K562 (cell line): ENCODE measurements around the gene PRKAR2B. TPM values are rescaled to one million over a fixed set of nuclear protein-coding genes. Genes with fewer than 3 reads are reported as not detected.

Source experiments
- CBX1 ChIP-seq: sonication (generic); IDR thresholded peaks from 2 replicates; pipeline ENCODE4 v1.6.1; 2016; ENCODE audit warnings: antibody characterized with exemption, low read depth, mild to moderate bottlenecking
- ELF2 ChIP-seq: fragments of 250-450 bp; sonication (Bioruptor Pico); IDR thresholded peaks from 2 replicates; pipeline ENCODE4 v1.5.0; 2021; ENCODE audit warnings: mild to moderate bottlenecking
- GATA2 ChIP-seq: sonication (generic); formaldehyde crosslinking; IDR thresholded peaks from 2 replicates; pipeline ENCODE4 v1.4.0; 2020; ENCODE audit warnings: mild to moderate bottlenecking, missing genetic modification reagents
- HSF4 ChIP-seq: fragments of 250-450 bp; sonication (Bioruptor Pico); IDR thresholded peaks from 2 replicates; pipeline ENCODE4 v2.1.2; 2022; ENCODE audit warnings: mild to moderate bottlenecking, moderate library complexity, borderline replicate concordance
- KHSRP ChIP-seq: fragments of 450-650 bp; IDR thresholded peaks from 2 replicates; pipeline ENCODE4 v1.6.1; 2017
- NFE2 ChIP-seq: IDR thresholded peaks from 2 replicates; pipeline ENCODE4 v1.6.1; 2014; ENCODE audit warnings: antibody characterized with exemption, low read depth
- NR2C1 ChIP-seq, 2 experiments: fragments of 450-650 bp; IDR thresholded peaks; 2 replicates each; pipeline ENCODE4 v1.6.1; 2017; ENCODE audit warnings: mild to moderate bottlenecking in 2 of 2, antibody characterized with exemption in 1 of 2, inconsistent platforms in 1 of 2, missing compliant biosample characterization in 1 of 2, missing genetic modification characterization in 1 of 2
- NRF1 ChIP-seq, 2 experiments: fragments of 450-650 bp; IDR thresholded peaks in 1 of 2; conservative IDR thresholded peaks in 1 of 2; 2 replicates each; pipeline ENCODE4 v1.6.1; 2014; ENCODE audit warnings: mild to moderate bottlenecking in 2 of 2
- PCBP2 ChIP-seq: fragments of 200-400 bp; formaldehyde crosslinking; IDR thresholded peaks from 2 replicates; pipeline ENCODE4 v1.6.1; 2018; ENCODE audit warnings: low read length, low read depth, mild to moderate bottlenecking, moderate library complexity; ENCODE audit not compliant: poor library complexity, severe bottlenecking
- PHTF2 ChIP-seq: fragments of 250-450 bp; sonication (Bioruptor Pico); IDR thresholded peaks from 2 replicates; pipeline ENCODE4 v1.5.0; 2021; ENCODE audit warnings: mild to moderate bottlenecking
- RAD51 ChIP-seq: fragments of 450-650 bp; IDR thresholded peaks from 2 replicates; pipeline ENCODE4 v1.7.1; 2016; ENCODE audit warnings: low read depth, mild to moderate bottlenecking, borderline replicate concordance
- SMARCE1 ChIP-seq: fragments of 450-650 bp; IDR thresholded peaks from 2 replicates; pipeline ENCODE4 v1.7.1; 2016; ENCODE audit warnings: mild to moderate bottlenecking
- SRF ChIP-seq, 2 experiments: fragments of 250-450, 450-650 bp in 1 of 2; sonication (Bioruptor Pico) in 1 of 2; sonication (generic) in 1 of 2; formaldehyde crosslinking; IDR thresholded peaks; 2 replicates each; pipeline versions ENCODE4 v1.5.0 to v1.5.1; 2020 to 2022; ENCODE audit warnings: mild to moderate bottlenecking in 1 of 2, missing genetic modification reagents in 1 of 2
- SRSF9 ChIP-seq: fragments of 200-400 bp; formaldehyde crosslinking; IDR thresholded peaks from 2 replicates; pipeline ENCODE4 v1.6.1; 2017; ENCODE audit warnings: low read depth, low read length, borderline replicate concordance
- XRCC4 ChIP-seq: IDR thresholded peaks from one replicate; pipeline ENCODE4 v1.6.1; 2011; ENCODE audit not compliant: insufficient read depth, insufficient read length; ENCODE audit errors: extremely low read depth
- ZNF766 ChIP-seq: fragments of 200-800 bp; sonication (Bioruptor generic); conservative IDR thresholded peaks from 2 replicates; pipeline ENCODE4 v1.6.1; 2016; ENCODE audit warnings: missing genetic modification characterization, missing compliant biosample characterization
- polyA plus RNA-seq, 8 experiments: library from polyadenylated mRNA; depleted of rRNA in 4 of 8; stranded (reverse) in 5 of 8; unstranded in 3 of 8; fragments of >200 nt; fragmentation: Nextera tagmentation in 2 of 8; fragmentation: Illumina TruSeq in 1 of 8; extraction: Ambion mirVana in 2 of 8; extraction: Trizol in 1 of 8; gene quantifications; 2 replicates each; pipeline versions ENCODE4 v1.2.1 to v1.2.3, GENCODE V29; 2011 to 2014; ENCODE audit warnings: inconsistent platforms in 1 of 8, missing spikeins in 1 of 8
- total RNA-seq, 7 experiments: library from RNA; depleted of rRNA in 6 of 7; stranded (reverse); fragments of >200 nt in 6 of 7; fragmentation: Illumina TruSeq in 2 of 7; extraction: Trizol in 2 of 7; gene quantifications; 2 replicates each; pipeline versions ENCODE4 v1.2.1 to v1.2.3, GENCODE V29; 2011 to 2021; ENCODE audit warnings: low replicate concordance in 1 of 7
- TF ChIP-seq, protein P1 (sequence below), 3 experiments: IDR thresholded peaks in 2 of 3; conservative IDR thresholded peaks in 1 of 3; 2 replicates each; pipeline ENCODE4 v1.5.1; 2011 to 2012; ENCODE audit warnings: low read length in 3 of 3, mild to moderate bottlenecking in 3 of 3, control low read depth in 2 of 3, improper control_type of control experiment in 1 of 3, inconsistent platforms in 1 of 3, low read depth in 1 of 3, mixed read lengths in 1 of 3, moderate library complexity in 1 of 3; ENCODE audit not compliant: insufficient read depth in 2 of 3
- TF ChIP-seq, protein P2 (sequence below): IDR thresholded peaks from 3 replicates; pipeline ENCODE4 v1.6.1; 2011; ENCODE audit warnings: borderline replicate concordance, mild to moderate bottlenecking, moderate library complexity; ENCODE audit not compliant: insufficient read length; ENCODE audit errors: extremely low read depth
- TF ChIP-seq, protein P3 (sequence below): fragments of 450-650 bp; IDR thresholded peaks from 2 replicates; pipeline ENCODE4 v1.6.1; 2017; ENCODE audit warnings: antibody characterized with exemption, mild to moderate bottlenecking

The PRKAR2B gene
- total and polyA plus RNA-seq, 9 of the 15 experiments (the other 6 are each of a cell fraction or from before 2014, with no cell fraction given): 59.0 to 173 (median 129) TPM

DNA sequence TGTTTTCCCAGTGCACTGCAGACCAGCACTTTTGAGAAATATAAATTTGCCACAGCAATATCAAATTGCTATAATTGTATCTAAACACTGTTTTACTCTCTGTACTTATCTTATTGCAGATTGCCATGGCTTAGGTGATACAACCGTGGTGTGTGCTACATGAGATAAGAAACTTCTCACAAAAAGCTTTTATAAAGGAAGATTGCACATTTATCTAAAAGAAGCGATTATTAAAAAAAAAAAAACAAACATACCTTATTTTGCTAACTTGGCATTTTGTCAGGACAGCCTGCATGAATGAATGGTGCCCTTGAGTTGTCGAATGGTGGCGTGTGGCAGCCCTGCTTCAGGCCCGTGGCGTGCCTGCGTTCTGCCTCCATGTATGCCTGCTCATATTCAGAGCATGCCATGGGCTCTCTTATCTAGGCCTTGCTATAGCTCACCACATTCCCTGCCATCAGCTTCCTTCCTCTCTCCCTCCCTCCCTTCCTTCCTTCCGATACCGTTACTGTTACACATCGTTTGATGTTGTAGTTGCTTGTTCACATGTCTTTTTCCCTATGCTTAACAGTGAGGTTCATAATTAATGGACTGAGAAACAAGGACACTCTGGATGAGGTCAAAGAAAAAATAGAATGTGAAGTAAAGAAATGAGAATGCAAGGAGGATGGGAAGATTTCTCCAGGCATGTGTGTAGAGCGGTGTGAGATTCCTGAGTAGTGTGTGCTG, 34.9 kb downstream of the PRKAR2B start (continued):
- TF ChIP-seq PCBP2 (no peak), NRF1 (conservative IDR thresholded peaks at IDR 0.05 in 1 of 2, IDR thresholded peaks at IDR 0.05 in 1 of 2) (peak; percentile 37 to 40; a peak in 3 of 4 replicates), NR2C1 (IDR thresholded peaks at IDR 0.05) (peak; percentile 37; the same call in 1 of the 2 replicates), NR2C1 (tag; IDR thresholded peaks at IDR 0.05) (no peak; the same call in 1 of the 2 replicates), XRCC4 (no peak), HSF4 (CRISPR knock-in tag) (peak; percentile 73; the same call in 1 of the 2 replicates), SRSF9 (no peak), ELF2 (CRISPR knock-in tag) (no peak), PHTF2 (CRISPR knock-in tag) (no peak), NFE2 (0 out of 2 replicates have a peak, but pooled peaks have one; percentile 1), SRF (CRISPR knock-in tag; IDR thresholded peaks at IDR 0.05) (no peak), RAD51 (no peak), KHSRP (no peak), CBX1 (no peak), SMARCE1 (peak; percentile 89), ZNF766 (CRISPR knock-in tag) (no peak), GATA2 (CRISPR knock-in tag) (peak; percentile 4; the same call in 1 of the 2 replicates)
- TF ChIP-seq, protein P1, sequence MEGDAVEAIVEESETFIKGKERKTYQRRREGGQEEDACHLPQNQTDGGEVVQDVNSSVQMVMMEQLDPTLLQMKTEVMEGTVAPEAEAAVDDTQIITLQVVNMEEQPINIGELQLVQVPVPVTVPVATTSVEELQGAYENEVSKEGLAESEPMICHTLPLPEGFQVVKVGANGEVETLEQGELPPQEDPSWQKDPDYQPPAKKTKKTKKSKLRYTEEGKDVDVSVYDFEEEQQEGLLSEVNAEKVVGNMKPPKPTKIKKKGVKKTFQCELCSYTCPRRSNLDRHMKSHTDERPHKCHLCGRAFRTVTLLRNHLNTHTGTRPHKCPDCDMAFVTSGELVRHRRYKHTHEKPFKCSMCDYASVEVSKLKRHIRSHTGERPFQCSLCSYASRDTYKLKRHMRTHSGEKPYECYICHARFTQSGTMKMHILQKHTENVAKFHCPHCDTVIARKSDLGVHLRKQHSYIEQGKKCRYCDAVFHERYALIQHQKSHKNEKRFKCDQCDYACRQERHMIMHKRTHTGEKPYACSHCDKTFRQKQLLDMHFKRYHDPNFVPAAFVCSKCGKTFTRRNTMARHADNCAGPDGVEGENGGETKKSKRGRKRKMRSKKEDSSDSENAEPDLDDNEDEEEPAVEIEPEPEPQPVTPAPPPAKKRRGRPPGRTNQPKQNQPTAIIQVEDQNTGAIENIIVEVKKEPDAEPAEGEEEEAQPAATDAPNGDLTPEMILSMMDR (IDR thresholded peaks at IDR 0.05 in 2 of 3, conservative IDR thresholded peaks at IDR 0.05 in 1 of 3; ENCODE audit: insufficient read depth in 2 of 3, low read depth in 1 of 3, low read length in 3 of 3): no peak
- TF ChIP-seq, protein P2, sequence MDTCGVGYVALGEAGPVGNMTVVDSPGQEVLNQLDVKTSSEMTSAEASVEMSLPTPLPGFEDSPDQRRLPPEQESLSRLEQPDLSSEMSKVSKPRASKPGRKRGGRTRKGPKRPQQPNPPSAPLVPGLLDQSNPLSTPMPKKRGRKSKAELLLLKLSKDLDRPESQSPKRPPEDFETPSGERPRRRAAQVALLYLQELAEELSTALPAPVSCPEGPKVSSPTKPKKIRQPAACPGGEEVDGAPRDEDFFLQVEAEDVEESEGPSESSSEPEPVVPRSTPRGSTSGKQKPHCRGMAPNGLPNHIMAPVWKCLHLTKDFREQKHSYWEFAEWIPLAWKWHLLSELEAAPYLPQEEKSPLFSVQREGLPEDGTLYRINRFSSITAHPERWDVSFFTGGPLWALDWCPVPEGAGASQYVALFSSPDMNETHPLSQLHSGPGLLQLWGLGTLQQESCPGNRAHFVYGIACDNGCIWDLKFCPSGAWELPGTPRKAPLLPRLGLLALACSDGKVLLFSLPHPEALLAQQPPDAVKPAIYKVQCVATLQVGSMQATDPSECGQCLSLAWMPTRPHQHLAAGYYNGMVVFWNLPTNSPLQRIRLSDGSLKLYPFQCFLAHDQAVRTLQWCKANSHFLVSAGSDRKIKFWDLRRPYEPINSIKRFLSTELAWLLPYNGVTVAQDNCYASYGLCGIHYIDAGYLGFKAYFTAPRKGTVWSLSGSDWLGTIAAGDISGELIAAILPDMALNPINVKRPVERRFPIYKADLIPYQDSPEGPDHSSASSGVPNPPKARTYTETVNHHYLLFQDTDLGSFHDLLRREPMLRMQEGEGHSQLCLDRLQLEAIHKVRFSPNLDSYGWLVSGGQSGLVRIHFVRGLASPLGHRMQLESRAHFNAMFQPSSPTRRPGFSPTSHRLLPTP: no peak
- TF ChIP-seq, protein P3, sequence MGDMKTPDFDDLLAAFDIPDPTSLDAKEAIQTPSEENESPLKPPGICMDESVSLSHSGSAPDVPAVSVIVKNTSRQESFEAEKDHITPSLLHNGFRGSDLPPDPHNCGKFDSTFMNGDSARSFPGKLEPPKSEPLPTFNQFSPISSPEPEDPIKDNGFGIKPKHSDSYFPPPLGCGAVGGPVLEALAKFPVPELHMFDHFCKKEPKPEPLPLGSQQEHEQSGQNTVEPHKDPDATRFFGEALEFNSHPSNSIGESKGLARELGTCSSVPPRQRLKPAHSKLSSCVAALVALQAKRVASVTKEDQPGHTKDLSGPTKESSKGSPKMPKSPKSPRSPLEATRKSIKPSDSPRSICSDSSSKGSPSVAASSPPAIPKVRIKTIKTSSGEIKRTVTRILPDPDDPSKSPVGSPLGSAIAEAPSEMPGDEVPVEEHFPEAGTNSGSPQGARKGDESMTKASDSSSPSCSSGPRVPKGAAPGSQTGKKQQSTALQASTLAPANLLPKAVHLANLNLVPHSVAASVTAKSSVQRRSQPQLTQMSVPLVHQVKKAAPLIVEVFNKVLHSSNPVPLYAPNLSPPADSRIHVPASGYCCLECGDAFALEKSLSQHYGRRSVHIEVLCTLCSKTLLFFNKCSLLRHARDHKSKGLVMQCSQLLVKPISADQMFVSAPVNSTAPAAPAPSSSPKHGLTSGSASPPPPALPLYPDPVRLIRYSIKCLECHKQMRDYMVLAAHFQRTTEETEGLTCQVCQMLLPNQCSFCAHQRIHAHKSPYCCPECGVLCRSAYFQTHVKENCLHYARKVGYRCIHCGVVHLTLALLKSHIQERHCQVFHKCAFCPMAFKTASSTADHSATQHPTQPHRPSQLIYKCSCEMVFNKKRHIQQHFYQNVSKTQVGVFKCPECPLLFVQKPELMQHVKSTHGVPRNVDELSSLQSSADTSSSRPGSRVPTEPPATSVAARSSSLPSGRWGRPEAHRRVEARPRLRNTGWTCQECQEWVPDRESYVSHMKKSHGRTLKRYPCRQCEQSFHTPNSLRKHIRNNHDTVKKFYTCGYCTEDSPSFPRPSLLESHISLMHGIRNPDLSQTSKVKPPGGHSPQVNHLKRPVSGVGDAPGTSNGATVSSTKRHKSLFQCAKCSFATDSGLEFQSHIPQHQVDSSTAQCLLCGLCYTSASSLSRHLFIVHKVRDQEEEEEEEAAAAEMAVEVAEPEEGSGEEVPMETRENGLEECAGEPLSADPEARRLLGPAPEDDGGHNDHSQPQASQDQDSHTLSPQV: peak; percentile 86
